ENCODE results near the gene MEIKIN.
"Not testable (repeated sequence)": the region's sequence is repeated elsewhere in the genome, so short reads cannot be mapped to it uniquely, and the experiment has no call there.

Gene MEIKIN

GRCh38 chr5:131845828-131846227 is 99.6 kb downstream of the MEIKIN start:
- H3K4me3 ChIP-seq (ENCODE audit: control insufficient read depth in 1 of 7, extremely low read depth in 1 of 7, insufficient read depth in 4 of 7, low read depth in 2 of 7, low read length in 6 of 7), result no peak overlapping the region
- CTCF ChIA-PET, result interaction anchor here (1.1 to 1.4 kb wide), 2 partner anchors 10 to 31 kb away, joined by 3 read pairs; no protein-coding TSS in a partner anchor
- peaks cover 2 to 48% (median 11%) of the 10 kb centered on the region in 5 experiments for H3K9me3 ChIP-seq (ENCODE audit: control extremely low read depth in 1 of 5, control insufficient read depth in 4 of 5, insufficient read depth in 2 of 5, low read depth in 1 of 5, low read length in 4 of 5)
- H3K4me1 ChIP-seq (ENCODE audit: control extremely low read depth in 1 of 4, control insufficient read depth in 4 of 4, insufficient read depth in 4 of 4, low read length in 3 of 4), result no peaks in the 10 kb centered on the region
- no peaks in the 10 kb centered on the region for H3K27me3 ChIP-seq (replicated peaks in 2 of 5; ENCODE audit: control insufficient read depth in 4 of 5, insufficient read depth in 5 of 5, low read length in 4 of 5)
- DNase-seq, result peak in 1 of 3 donors; percentile 16
- H3K36me3 ChIP-seq (ENCODE audit: control insufficient read depth in 4 of 4, insufficient read depth in 4 of 4, low read length in 3 of 4), result no peaks in the 10 kb centered on the region
- POLR2A ChIA-PET, result interaction anchor here (0.6 kb wide), 1 partner anchor 636 kb away, joined by 4 read pairs; no protein-coding TSS in a partner anchor
- H3K27ac ChIP-seq (ENCODE audit: insufficient read depth in 1 of 2, low read depth in 1 of 2, low read length in 2 of 2, poor library complexity in 1 of 2, severe bottlenecking in 2 of 2), result no peak overlapping the region

- H3K9me3 ChIP-seq (ENCODE audit: control extremely low read depth in 1 of 5, control insufficient read depth in 4 of 5, insufficient read depth in 2 of 5, low read depth in 1 of 5, low read length in 4 of 5), result peaks cover 0 to 43% (median 14%) of the 10 kb centered on the region in 5 experiments
- POLR2A ChIA-PET; H3K4me3 ChIP-seq (ENCODE audit: control insufficient read depth in 1 of 7, extremely low read depth in 1 of 7, insufficient read depth in 4 of 7, low read depth in 2 of 7, low read length in 6 of 7); CTCF ChIA-PET; H3K27me3 ChIP-seq (replicated peaks in 2 of 5; ENCODE audit: control insufficient read depth in 4 of 5, insufficient read depth in 5 of 5, low read length in 4 of 5); DNase-seq; H3K4me1 ChIP-seq (ENCODE audit: control extremely low read depth in 1 of 4, control insufficient read depth in 4 of 4, insufficient read depth in 4 of 4, low read length in 3 of 4); H3K27ac ChIP-seq (ENCODE audit: insufficient read depth in 1 of 2, low read depth in 1 of 2, low read length in 2 of 2, poor library complexity in 1 of 2, severe bottlenecking in 2 of 2); H3K36me3 ChIP-seq (ENCODE audit: control insufficient read depth in 4 of 4, insufficient read depth in 4 of 4, low read length in 3 of 4): not testable (repeated sequence)
- no CpG with 5 or more reads among the region's 1 CpG for WGBS (ENCODE audit: insufficient coverage)
Observed at GRCh38 chr5:131842971-131843370, 102.5 kb downstream of the MEIKIN start.

- H3K27me3 ChIP-seq (replicated peaks in 2 of 5; ENCODE audit: control insufficient read depth in 4 of 5, insufficient read depth in 5 of 5, low read length in 4 of 5); H3K36me3 ChIP-seq (ENCODE audit: control insufficient read depth in 4 of 4, insufficient read depth in 4 of 4, low read length in 3 of 4); H3K4me3 ChIP-seq (ENCODE audit: control insufficient read depth in 1 of 7, extremely low read depth in 1 of 7, insufficient read depth in 4 of 7, low read depth in 2 of 7, low read length in 6 of 7); POLR2A ChIA-PET; H3K27ac ChIP-seq (ENCODE audit: insufficient read depth in 1 of 2, low read depth in 1 of 2, low read length in 2 of 2, poor library complexity in 1 of 2, severe bottlenecking in 2 of 2); CTCF ChIA-PET; H3K4me1 ChIP-seq (ENCODE audit: control extremely low read depth in 1 of 4, control insufficient read depth in 4 of 4, insufficient read depth in 4 of 4, low read length in 3 of 4); DNase-seq: not testable (repeated sequence)
- peaks cover 0 to 10% (median 3%) of the 10 kb centered on the region in 5 experiments for H3K9me3 ChIP-seq (ENCODE audit: control extremely low read depth in 1 of 5, control insufficient read depth in 4 of 5, insufficient read depth in 2 of 5, low read depth in 1 of 5, low read length in 4 of 5)
- 89% methylated on average over 2 of the region's 2 CpGs for WGBS (ENCODE audit: insufficient coverage)
Observed at GRCh38 chr5:131832702-131833101, 112.8 kb downstream of the MEIKIN start.

GRCh38 chr5:131825404-131826013 is 120.0 kb downstream of the MEIKIN start:
- Histone ChIP-seq H3K36me3 (ENCODE audit: control insufficient read depth in 4 of 4, insufficient read depth in 4 of 4, low read length in 3 of 4) (no peaks in the 10 kb centered on the region), H3K9me3 (ENCODE audit: control extremely low read depth in 1 of 5, control insufficient read depth in 4 of 5, insufficient read depth in 2 of 5, low read depth in 1 of 5, low read length in 4 of 5) (peaks cover 0 to 15% (median 0%) of the 10 kb centered on the region in 5 experiments), H3K4me1 (ENCODE audit: control extremely low read depth in 1 of 4, control insufficient read depth in 4 of 4, insufficient read depth in 4 of 4, low read length in 3 of 4) (no peaks in the 10 kb centered on the region), H3K27ac (ENCODE audit: insufficient read depth in 1 of 2, low read depth in 1 of 2, low read length in 2 of 2, poor library complexity in 1 of 2, severe bottlenecking in 2 of 2) (no peak overlapping the region), H3K27me3 (replicated peaks in 2 of 5; ENCODE audit: control insufficient read depth in 4 of 5, insufficient read depth in 5 of 5, low read length in 4 of 5) (no peaks in the 10 kb centered on the region), H3K4me3 (ENCODE audit: control insufficient read depth in 1 of 7, extremely low read depth in 1 of 7, insufficient read depth in 4 of 7, low read depth in 2 of 7, low read length in 6 of 7) (no peak overlapping the region)
- CTCF ChIA-PET, result no interaction called here
- DNase-seq, result no peak
- WGBS (ENCODE audit: insufficient coverage), result 92% methylated on average over 1 of the region's 2 CpGs
- POLR2A ChIA-PET, result no interaction called here

GRCh38 chr5:131824631-131825030 is 120.8 kb downstream of the MEIKIN start:
- H3K9me3 ChIP-seq (ENCODE audit: control extremely low read depth in 1 of 5, control insufficient read depth in 4 of 5, insufficient read depth in 2 of 5, low read depth in 1 of 5, low read length in 4 of 5), result peaks cover 0 to 15% (median 0%) of the 10 kb centered on the region in 5 experiments
- no peaks in the 10 kb centered on the region for H3K4me1 ChIP-seq (ENCODE audit: control extremely low read depth in 1 of 4, control insufficient read depth in 4 of 4, insufficient read depth in 4 of 4, low read length in 3 of 4)
- no CpG with 5 or more reads among the region's 1 CpG for WGBS (ENCODE audit: insufficient coverage)
- ChIA-PET CTCF (interaction anchor here (0.7 kb wide), 1 partner anchor 182 kb away, joined by 3 read pairs; no protein-coding TSS in a partner anchor), POLR2A (no interaction called here)
- no peaks in the 10 kb centered on the region for H3K27me3 ChIP-seq (replicated peaks in 2 of 5; ENCODE audit: control insufficient read depth in 4 of 5, insufficient read depth in 5 of 5, low read length in 4 of 5)
- no peaks in the 10 kb centered on the region for H3K36me3 ChIP-seq (ENCODE audit: control insufficient read depth in 4 of 4, insufficient read depth in 4 of 4, low read length in 3 of 4)
- no peak overlapping the region for H3K4me3 ChIP-seq (ENCODE audit: control insufficient read depth in 1 of 7, extremely low read depth in 1 of 7, insufficient read depth in 4 of 7, low read depth in 2 of 7, low read length in 6 of 7)
- no peak overlapping the region for H3K27ac ChIP-seq (ENCODE audit: insufficient read depth in 1 of 2, low read depth in 1 of 2, low read length in 2 of 2, poor library complexity in 1 of 2, severe bottlenecking in 2 of 2)
- DNase-seq, result no peak

GRCh38 chr5:131821221-131821620 is 124.2 kb downstream of the MEIKIN start:
- POLR2A ChIA-PET, result no interaction called here
- no CpG with 5 or more reads among the region's 1 CpG for WGBS (ENCODE audit: insufficient coverage)

GRCh38 chr5:131818001-131818724 is 127.3 kb downstream of the MEIKIN start:
- Histone ChIP-seq H3K36me3 (ENCODE audit: control insufficient read depth in 4 of 4, insufficient read depth in 4 of 4, low read length in 3 of 4) (no peaks in the 10 kb centered on the region), H3K4me1 (ENCODE audit: control extremely low read depth in 1 of 4, control insufficient read depth in 4 of 4, insufficient read depth in 4 of 4, low read length in 3 of 4) (peaks cover 0 to 2% (median 0%) of the 10 kb centered on the region in 4 experiments), H3K27ac (ENCODE audit: insufficient read depth in 1 of 2, low read depth in 1 of 2, low read length in 2 of 2, poor library complexity in 1 of 2, severe bottlenecking in 2 of 2) (no peak overlapping the region), H3K9me3 (ENCODE audit: control extremely low read depth in 1 of 5, control insufficient read depth in 4 of 5, insufficient read depth in 2 of 5, low read depth in 1 of 5, low read length in 4 of 5) (no peaks in the 10 kb centered on the region), H3K4me3 (ENCODE audit: control insufficient read depth in 1 of 7, extremely low read depth in 1 of 7, insufficient read depth in 4 of 7, low read depth in 2 of 7, low read length in 6 of 7) (no peak overlapping the region), H3K27me3 (replicated peaks in 2 of 5; ENCODE audit: control insufficient read depth in 4 of 5, insufficient read depth in 5 of 5, low read length in 4 of 5) (no peaks in the 10 kb centered on the region)
- POLR2A ChIA-PET, result no interaction called here
- CTCF ChIA-PET, result interaction anchor here (0.7 kb wide), 1 partner anchor 267 kb away, joined by 3 read pairs; no protein-coding TSS in a partner anchor
- no peak for DNase-seq
- no CpG with 5 or more reads among the region's 2 CpGs for WGBS (ENCODE audit: insufficient coverage)

More at GRCh38 chr5:131821221-131821620, 124.2 kb downstream of the MEIKIN start:
- H3K4me1 ChIP-seq (ENCODE audit: control extremely low read depth in 1 of 4, control insufficient read depth in 4 of 4, insufficient read depth in 4 of 4, low read length in 3 of 4), result peaks cover 0 to 2% (median 0%) of the 10 kb centered on the region in 4 experiments
- no peak for DNase-seq
- no peak overlapping the region for H3K27ac ChIP-seq (ENCODE audit: insufficient read depth in 1 of 2, low read depth in 1 of 2, low read length in 2 of 2, poor library complexity in 1 of 2, severe bottlenecking in 2 of 2)
- no peaks in the 10 kb centered on the region for H3K27me3 ChIP-seq (replicated peaks in 2 of 5; ENCODE audit: control insufficient read depth in 4 of 5, insufficient read depth in 5 of 5, low read length in 4 of 5)
- peaks cover 0 to 5% (median 0%) of the 10 kb centered on the region in 5 experiments for H3K9me3 ChIP-seq (ENCODE audit: control extremely low read depth in 1 of 5, control insufficient read depth in 4 of 5, insufficient read depth in 2 of 5, low read depth in 1 of 5, low read length in 4 of 5)
- CTCF ChIA-PET, result no interaction called here
- H3K4me3 ChIP-seq (ENCODE audit: control insufficient read depth in 1 of 7, extremely low read depth in 1 of 7, insufficient read depth in 4 of 7, low read depth in 2 of 7, low read length in 6 of 7), result no peak overlapping the region
- no peaks in the 10 kb centered on the region for H3K36me3 ChIP-seq (ENCODE audit: control insufficient read depth in 4 of 4, insufficient read depth in 4 of 4, low read length in 3 of 4)

All from common myeloid progenitor, CD34-positive (primary cell).